ENCODE results near the gene SPA17. TPM values are rescaled to one million over a fixed set of nuclear protein-coding genes. Genes with fewer than 3 reads are reported as not detected.
A peak's percentile ranks its signal among the peaks of the same experiment; 100 is the strongest.

SPA17 gene
- polyA plus RNA-seq: 19.1 and 21.3 TPM in 2 replicates
- 3.4 and 6.9 TPM in 2 replicates for polyA minus RNA-seq

GRCh38 chr11:124673333-124674167, at the start of gene SPA17, which contains the start of gene SIAE:
Gene SPA17, plus strand, starts transcription at chr11:124673904. Its CDS starts 1,361 bp downstream, at chr11:124675265.
Gene SIAE, minus strand, starts transcription at chr11:124673739. Its CDS starts 31 bp downstream, at chr11:124673708.
- Histone ChIP-seq H3K9ac (ENCODE audit: low read length) (peak within 1 kb of the TSS; percentile 65), H3F3A (ENCODE audit: insufficient read depth, low read length, poor library complexity, severe bottlenecking) (no peaks in the 10 kb centered on the region), H3K4me3 (ENCODE audit: low read length) (peak within 1 kb of the TSS; percentile 69), H3K27me3 (ENCODE audit: insufficient read depth, low read depth, low read length) (peaks cover 21% of the 10 kb centered on the region), H3K4me2 (ENCODE audit: low read length) (peak within 1 kb of the TSS; percentile 38), H3K36me3 (ENCODE audit: insufficient read depth, low read length) (no peaks in the 10 kb centered on the region), H3K79me2 (replicated peaks; ENCODE audit: insufficient read depth, low read length) (no peaks in the 10 kb centered on the region), H3K27ac (ENCODE audit: low read length) (peak within 1 kb of the TSS; percentile 10), H3K9me2 (ENCODE audit: insufficient read depth, low read length) (no peaks in the 10 kb centered on the region), H4K20me1 (ENCODE audit: insufficient read depth) (no peaks in the 10 kb centered on the region), H3K9me3 (ENCODE audit: low read length) (no peaks in the 10 kb centered on the region), H2AFZ (ENCODE audit: low read depth, low read length) (no peak within 1 kb of the TSS)
- TF ChIP-seq REST (IDR thresholded peaks at IDR 0.05; ENCODE audit: borderline replicate concordance) (peak; percentile 54), MXI1 (conservative IDR thresholded peaks at IDR 0.05; ENCODE audit: poor library complexity, severe bottlenecking) (peak; percentile 19), EP300 (conservative IDR thresholded peaks at IDR 0.05; ENCODE audit: poor library complexity, severe bottlenecking) (peak; percentile 39), RAD21 (conservative IDR thresholded peaks at IDR 0.05) (peak; percentile 19), POLR2AphosphoS5 (IDR thresholded peaks at IDR 0.05) (peak; percentile 44), EZH2 (IDR thresholded peaks at IDR 0.05; ENCODE audit: borderline replicate concordance, insufficient read depth, low read length, poor library complexity, severe bottlenecking) (no peak), TAF1 (IDR thresholded peaks at IDR 0.05; ENCODE audit: low read depth) (no peak), SMC3 (conservative IDR thresholded peaks at IDR 0.05; ENCODE audit: poor library complexity) (peak; percentile 11), CTCF (IDR thresholded peaks at IDR 0.05; ENCODE audit: poor library complexity, severe bottlenecking) (no peak)

GRCh38 chr11:124625504-124626168, 48.1 kb upstream of the SPA17 start:
- TF ChIP-seq REST (IDR thresholded peaks at IDR 0.05; ENCODE audit: borderline replicate concordance): no peak

More at GRCh38 chr11:124625504-124626168, 48.1 kb upstream of the SPA17 start:
- Histone ChIP-seq H3K9me3 (ENCODE audit: low read length) (no peaks in the 10 kb centered on the region), H3K4me3 (ENCODE audit: low read length) (no peak overlapping the region), H3K79me2 (replicated peaks; ENCODE audit: insufficient read depth, low read length) (peaks cover 26% of the 10 kb centered on the region), H3K27me3 (ENCODE audit: insufficient read depth, low read depth, low read length) (no peaks in the 10 kb centered on the region), H3K36me3 (ENCODE audit: insufficient read depth, low read length) (peaks cover 11% of the 10 kb centered on the region), H3K9me2 (ENCODE audit: insufficient read depth, low read length) (no peaks in the 10 kb centered on the region), H3K9ac (ENCODE audit: low read length) (no peak overlapping the region), H3K4me2 (ENCODE audit: low read length) (no peak overlapping the region), H3F3A (ENCODE audit: insufficient read depth, low read length, poor library complexity, severe bottlenecking) (peaks cover 3% of the 10 kb centered on the region), H2AFZ (ENCODE audit: low read depth, low read length) (no peak overlapping the region), H3K27ac (ENCODE audit: low read length) (no peak overlapping the region), H4K20me1 (ENCODE audit: insufficient read depth) (no peaks in the 10 kb centered on the region)
